Measurements from ENCODE around the gene TSGA10IP. TPM values are rescaled to one million over a fixed set of nuclear protein-coding genes. Genes with fewer than 3 reads are reported as not detected.
A peak's percentile ranks its signal among the peaks of the same experiment; 100 is the strongest.

Gene TSGA10IP
- total and polyA plus RNA-seq, 2 experiments from 2014 or later, result 1.6 to 2.0 TPM

DNA sequence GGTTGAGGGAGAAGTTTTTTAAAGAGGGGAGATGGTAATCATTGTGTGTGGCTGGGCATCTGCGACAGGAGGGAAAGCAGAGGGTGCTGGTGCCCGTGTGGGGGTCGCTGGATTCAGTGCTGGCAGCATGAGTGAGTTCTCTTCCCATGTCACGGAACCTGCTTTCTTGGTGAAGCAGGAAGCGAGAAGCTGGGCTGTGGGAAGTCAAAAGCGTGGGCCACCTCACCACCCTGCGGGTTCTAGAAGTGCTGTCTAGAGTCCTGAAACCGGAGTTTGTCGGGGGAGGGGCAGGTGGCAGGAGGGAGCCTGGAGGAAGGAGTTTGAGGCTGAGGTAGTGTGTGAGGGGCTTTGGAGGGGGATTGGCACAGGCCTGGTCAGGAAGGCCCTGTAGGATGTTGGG is 30.5 kb downstream of the TSGA10IP start:
- H3K9me2 ChIP-seq (ENCODE audit: insufficient read depth), result no peaks in the 10 kb centered on the region
- TF ChIP-seq, protein P1, sequence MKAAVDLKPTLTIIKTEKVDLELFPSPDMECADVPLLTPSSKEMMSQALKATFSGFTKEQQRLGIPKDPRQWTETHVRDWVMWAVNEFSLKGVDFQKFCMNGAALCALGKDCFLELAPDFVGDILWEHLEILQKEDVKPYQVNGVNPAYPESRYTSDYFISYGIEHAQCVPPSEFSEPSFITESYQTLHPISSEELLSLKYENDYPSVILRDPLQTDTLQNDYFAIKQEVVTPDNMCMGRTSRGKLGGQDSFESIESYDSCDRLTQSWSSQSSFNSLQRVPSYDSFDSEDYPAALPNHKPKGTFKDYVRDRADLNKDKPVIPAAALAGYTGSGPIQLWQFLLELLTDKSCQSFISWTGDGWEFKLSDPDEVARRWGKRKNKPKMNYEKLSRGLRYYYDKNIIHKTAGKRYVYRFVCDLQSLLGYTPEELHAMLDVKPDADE (IDR thresholded peaks at IDR 0.05), result no peak
- no peak for TF ChIP-seq STAT1 (IDR thresholded peaks at IDR 0.05; ENCODE audit: unreplicated experiment)
- no peak for TF ChIP-seq JUNB (IDR thresholded peaks at IDR 0.05; ENCODE audit: unreplicated experiment)
- no peak for TF ChIP-seq ZNF331 (CRISPR knock-in tag; IDR thresholded peaks at IDR 0.05; ENCODE audit: low read depth)
- TF ChIP-seq POLR2AphosphoS5 (IDR thresholded peaks at IDR 0.05; ENCODE audit: low read depth), result no peak
- TF ChIP-seq, protein P2, sequence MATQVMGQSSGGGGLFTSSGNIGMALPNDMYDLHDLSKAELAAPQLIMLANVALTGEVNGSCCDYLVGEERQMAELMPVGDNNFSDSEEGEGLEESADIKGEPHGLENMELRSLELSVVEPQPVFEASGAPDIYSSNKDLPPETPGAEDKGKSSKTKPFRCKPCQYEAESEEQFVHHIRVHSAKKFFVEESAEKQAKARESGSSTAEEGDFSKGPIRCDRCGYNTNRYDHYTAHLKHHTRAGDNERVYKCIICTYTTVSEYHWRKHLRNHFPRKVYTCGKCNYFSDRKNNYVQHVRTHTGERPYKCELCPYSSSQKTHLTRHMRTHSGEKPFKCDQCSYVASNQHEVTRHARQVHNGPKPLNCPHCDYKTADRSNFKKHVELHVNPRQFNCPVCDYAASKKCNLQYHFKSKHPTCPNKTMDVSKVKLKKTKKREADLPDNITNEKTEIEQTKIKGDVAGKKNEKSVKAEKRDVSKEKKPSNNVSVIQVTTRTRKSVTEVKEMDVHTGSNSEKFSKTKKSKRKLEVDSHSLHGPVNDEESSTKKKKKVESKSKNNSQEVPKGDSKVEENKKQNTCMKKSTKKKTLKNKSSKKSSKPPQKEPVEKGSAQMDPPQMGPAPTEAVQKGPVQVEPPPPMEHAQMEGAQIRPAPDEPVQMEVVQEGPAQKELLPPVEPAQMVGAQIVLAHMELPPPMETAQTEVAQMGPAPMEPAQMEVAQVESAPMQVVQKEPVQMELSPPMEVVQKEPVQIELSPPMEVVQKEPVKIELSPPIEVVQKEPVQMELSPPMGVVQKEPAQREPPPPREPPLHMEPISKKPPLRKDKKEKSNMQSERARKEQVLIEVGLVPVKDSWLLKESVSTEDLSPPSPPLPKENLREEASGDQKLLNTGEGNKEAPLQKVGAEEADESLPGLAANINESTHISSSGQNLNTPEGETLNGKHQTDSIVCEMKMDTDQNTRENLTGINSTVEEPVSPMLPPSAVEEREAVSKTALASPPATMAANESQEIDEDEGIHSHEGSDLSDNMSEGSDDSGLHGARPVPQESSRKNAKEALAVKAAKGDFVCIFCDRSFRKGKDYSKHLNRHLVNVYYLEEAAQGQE (IDR thresholded peaks at IDR 0.05; ENCODE audit: unreplicated experiment), result no peak
- TF ChIP-seq, protein P3, sequence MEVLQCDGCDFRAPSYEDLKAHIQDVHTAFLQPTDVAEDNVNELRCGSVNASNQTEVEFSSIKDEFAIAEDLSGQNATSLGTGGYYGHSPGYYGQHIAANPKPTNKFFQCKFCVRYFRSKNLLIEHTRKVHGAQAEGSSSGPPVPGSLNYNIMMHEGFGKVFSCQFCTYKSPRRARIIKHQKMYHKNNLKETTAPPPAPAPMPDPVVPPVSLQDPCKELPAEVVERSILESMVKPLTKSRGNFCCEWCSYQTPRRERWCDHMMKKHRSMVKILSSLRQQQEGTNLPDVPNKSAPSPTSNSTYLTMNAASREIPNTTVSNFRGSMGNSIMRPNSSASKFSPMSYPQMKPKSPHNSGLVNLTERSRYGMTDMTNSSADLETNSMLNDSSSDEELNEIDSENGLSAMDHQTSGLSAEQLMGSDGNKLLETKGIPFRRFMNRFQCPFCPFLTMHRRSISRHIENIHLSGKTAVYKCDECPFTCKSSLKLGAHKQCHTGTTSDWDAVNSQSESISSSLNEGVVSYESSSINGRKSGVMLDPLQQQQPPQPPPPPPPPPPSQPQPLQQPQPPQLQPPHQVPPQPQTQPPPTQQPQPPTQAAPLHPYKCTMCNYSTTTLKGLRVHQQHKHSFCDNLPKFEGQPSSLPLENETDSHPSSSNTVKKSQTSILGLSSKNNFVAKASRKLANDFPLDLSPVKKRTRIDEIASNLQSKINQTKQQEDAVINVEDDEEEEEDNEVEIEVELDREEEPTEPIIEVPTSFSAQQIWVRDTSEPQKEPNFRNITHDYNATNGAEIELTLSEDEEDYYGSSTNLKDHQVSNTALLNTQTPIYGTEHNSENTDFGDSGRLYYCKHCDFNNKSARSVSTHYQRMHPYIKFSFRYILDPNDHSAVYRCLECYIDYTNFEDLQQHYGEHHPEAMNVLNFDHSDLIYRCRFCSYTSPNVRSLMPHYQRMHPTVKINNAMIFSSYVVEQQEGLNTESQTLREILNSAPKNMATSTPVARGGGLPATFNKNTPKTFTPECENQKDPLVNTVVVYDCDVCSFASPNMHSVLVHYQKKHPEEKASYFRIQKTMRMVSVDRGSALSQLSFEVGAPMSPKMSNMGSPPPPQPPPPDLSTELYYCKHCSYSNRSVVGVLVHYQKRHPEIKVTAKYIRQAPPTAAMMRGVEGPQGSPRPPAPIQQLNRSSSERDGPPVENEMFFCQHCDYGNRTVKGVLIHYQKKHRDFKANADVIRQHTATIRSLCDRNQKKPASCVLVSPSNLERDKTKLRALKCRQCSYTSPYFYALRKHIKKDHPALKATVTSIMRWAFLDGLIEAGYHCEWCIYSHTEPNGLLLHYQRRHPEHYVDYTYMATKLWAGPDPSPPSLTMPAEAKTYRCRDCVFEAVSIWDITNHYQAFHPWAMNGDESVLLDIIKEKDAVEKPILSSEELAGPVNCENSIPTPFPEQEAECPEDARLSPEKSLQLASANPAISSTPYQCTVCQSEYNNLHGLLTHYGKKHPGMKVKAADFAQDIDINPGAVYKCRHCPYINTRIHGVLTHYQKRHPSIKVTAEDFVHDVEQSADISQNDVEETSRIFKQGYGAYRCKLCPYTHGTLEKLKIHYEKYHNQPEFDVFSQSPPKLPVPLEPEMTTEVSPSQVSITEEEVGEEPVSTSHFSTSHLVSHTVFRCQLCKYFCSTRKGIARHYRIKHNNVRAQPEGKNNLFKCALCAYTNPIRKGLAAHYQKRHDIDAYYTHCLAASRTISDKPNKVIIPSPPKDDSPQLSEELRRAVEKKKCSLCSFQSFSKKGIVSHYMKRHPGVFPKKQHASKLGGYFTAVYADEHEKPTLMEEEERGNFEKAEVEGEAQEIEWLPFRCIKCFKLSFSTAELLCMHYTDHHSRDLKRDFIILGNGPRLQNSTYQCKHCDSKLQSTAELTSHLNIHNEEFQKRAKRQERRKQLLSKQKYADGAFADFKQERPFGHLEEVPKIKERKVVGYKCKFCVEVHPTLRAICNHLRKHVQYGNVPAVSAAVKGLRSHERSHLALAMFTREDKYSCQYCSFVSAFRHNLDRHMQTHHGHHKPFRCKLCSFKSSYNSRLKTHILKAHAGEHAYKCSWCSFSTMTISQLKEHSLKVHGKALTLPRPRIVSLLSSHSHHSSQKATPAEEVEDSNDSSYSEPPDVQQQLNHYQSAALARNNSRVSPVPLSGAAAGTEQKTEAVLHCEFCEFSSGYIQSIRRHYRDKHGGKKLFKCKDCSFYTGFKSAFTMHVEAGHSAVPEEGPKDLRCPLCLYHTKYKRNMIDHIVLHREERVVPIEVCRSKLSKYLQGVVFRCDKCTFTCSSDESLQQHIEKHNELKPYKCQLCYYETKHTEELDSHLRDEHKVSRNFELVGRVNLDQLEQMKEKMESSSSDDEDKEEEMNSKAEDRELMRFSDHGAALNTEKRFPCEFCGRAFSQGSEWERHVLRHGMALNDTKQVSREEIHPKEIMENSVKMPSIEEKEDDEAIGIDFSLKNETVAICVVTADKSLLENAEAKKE (CRISPR knock-in tag; IDR thresholded peaks at IDR 0.05), result no peak
- TF ChIP-seq CREB1 (CRISPR knock-in tag; IDR thresholded peaks at IDR 0.05; ENCODE audit: low read depth), result no peak
- no peak for TF ChIP-seq EZH2phosphoT487 (IDR thresholded peaks at IDR 0.05; ENCODE audit: unreplicated experiment)
- no peak for TF ChIP-seq EZH2 (IDR thresholded peaks at IDR 0.05; ENCODE audit: low read depth, unreplicated experiment)
- TF ChIP-seq, protein P4, sequence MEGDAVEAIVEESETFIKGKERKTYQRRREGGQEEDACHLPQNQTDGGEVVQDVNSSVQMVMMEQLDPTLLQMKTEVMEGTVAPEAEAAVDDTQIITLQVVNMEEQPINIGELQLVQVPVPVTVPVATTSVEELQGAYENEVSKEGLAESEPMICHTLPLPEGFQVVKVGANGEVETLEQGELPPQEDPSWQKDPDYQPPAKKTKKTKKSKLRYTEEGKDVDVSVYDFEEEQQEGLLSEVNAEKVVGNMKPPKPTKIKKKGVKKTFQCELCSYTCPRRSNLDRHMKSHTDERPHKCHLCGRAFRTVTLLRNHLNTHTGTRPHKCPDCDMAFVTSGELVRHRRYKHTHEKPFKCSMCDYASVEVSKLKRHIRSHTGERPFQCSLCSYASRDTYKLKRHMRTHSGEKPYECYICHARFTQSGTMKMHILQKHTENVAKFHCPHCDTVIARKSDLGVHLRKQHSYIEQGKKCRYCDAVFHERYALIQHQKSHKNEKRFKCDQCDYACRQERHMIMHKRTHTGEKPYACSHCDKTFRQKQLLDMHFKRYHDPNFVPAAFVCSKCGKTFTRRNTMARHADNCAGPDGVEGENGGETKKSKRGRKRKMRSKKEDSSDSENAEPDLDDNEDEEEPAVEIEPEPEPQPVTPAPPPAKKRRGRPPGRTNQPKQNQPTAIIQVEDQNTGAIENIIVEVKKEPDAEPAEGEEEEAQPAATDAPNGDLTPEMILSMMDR (conservative IDR thresholded peaks at IDR 0.05; ENCODE audit: low read depth in 2 of 2), result no peak
- no peak for TF ChIP-seq NANOG (IDR thresholded peaks at IDR 0.05; ENCODE audit: borderline replicate concordance)
- TF ChIP-seq ZNF114 (CRISPR knock-in tag; IDR thresholded peaks at IDR 0.05), result no peak
- H3F3A ChIP-seq (replicated peaks; ENCODE audit: low read depth), result no peaks in the 10 kb centered on the region
- no peaks in the 10 kb centered on the region for H3K79me2 ChIP-seq (replicated peaks; ENCODE audit: insufficient read depth)
- H3K36me3 Mint-ChIP-seq (ENCODE audit: low read depth), result peaks cover 55% of the 10 kb centered on the region
- H3K27ac ChIP-seq (ENCODE audit: low read depth), result no peak overlapping the region
- no peaks in the 10 kb centered on the region for H3K4me1 ChIP-seq (ENCODE audit: insufficient read depth)
- ATAC-seq (no peak; the same call in 1 of the 3 replicates), DNase-seq (ENCODE audit: low spot score) (no peak)
- no peak overlapping the region; the same call in 2 of the 3 replicates for H3K4me3 Mint-ChIP-seq
- peaks cover 15% of the 10 kb centered on the region for H3K27me3 Mint-ChIP-seq (ENCODE audit: insufficient read depth, low read depth, poor library complexity)
- H3K4me3 ChIP-seq, result no peak overlapping the region
- no peaks in the 10 kb centered on the region for H3K27me3 ChIP-seq (ENCODE audit: insufficient read depth)
- peaks cover 4% of the 10 kb centered on the region; the same call in 1 of the 3 replicates for H3K9me3 Mint-ChIP-seq
- peaks cover 6% of the 10 kb centered on the region; the same call in 2 of the 3 replicates for H3K4me1 Mint-ChIP-seq
- no peak overlapping the region for H2AFZ ChIP-seq
- H3K4me2 ChIP-seq, result no peak overlapping the region
- H3K36me3 ChIP-seq (ENCODE audit: insufficient read depth), result no peaks in the 10 kb centered on the region
- H4K20me1 ChIP-seq (replicated peaks; ENCODE audit: insufficient read depth), result no peaks in the 10 kb centered on the region; the same call in none of the 2 replicates
- peak overlapping the region; percentile 58 for H3K27ac Mint-ChIP-seq
